Thoracic aorta (tissue), 2 donors: ENCODE results near the gene GAK. TPM values are rescaled to one million over a fixed set of nuclear protein-coding genes. Genes with fewer than 3 reads are reported as not detected.

Experiments used
- ATAC-seq: fragments of 150-250 bp; one replicate; pipeline ENCODE4 v1.8.0; 2017; ENCODE audit warnings: low read depth; ENCODE audit not compliant: insufficient number of reproducible peaks, low FRiP score
- DNase-seq: peaks from one replicate; pipeline ENCODE4 v3.0.0-alpha.2; 2020; ENCODE audit warnings: low spot score
- H3K27ac ChIP-seq, 2 donors: fragments of 200-600 bp; sonication (generic); 1 replicate in 1 of 2; 2 replicates in 1 of 2; pipeline ENCODE4 v1.5.1; 2016; ENCODE audit warnings: mild to moderate bottlenecking in 2 of 2, moderate library complexity in 2 of 2
- H3K27me3 ChIP-seq: fragments of 200-600 bp; sonication (generic); replicated peaks from 2 replicates; pipeline ENCODE4 v1.6.0; 2016; ENCODE audit warnings: mild to moderate bottlenecking; ENCODE audit not compliant: insufficient read depth
- H3K36me3 ChIP-seq: fragments of 200-600 bp; sonication (generic); one replicate; pipeline ENCODE4 v1.5.1; 2016
- H3K4me1 ChIP-seq, 2 donors: fragments of 200-600 bp; sonication (generic); 1 replicate in 1 of 2; 2 replicates in 1 of 2; pipeline versions ENCODE4 v1.5.1 to v1.6.0; 2016; ENCODE audit warnings: low read depth in 2 of 2, mild to moderate bottlenecking in 1 of 2; ENCODE audit not compliant: control insufficient read depth in 1 of 2
- H3K4me3 ChIP-seq: fragments of 200-600 bp; sonication (generic); 2 replicates; pipeline ENCODE4 v1.5.1; 2016; ENCODE audit warnings: mild to moderate bottlenecking
- H3K9me3 ChIP-seq: fragments of 200-600 bp; sonication (generic); 2 replicates; pipeline ENCODE4 v1.5.1; 2016
- total RNA-seq, 2 donors: library from RNA; depleted of rRNA; stranded (reverse); fragments of >200 nt; gene quantifications; one replicate each; pipeline versions ENCODE4 v1.1.0 to v1.2.3, GENCODE V29; 2016
- TF ChIP-seq, protein P1 (sequence below): fragments of 200-600 bp; sonication (generic); IDR thresholded peaks from one replicate; pipeline ENCODE4 v1.5.1; 2019; ENCODE audit warnings: antibody characterized with exemption

GAK gene
- total RNA-seq, 2 donors from 2014 or later = 111 to 170 TPM

DNA sequence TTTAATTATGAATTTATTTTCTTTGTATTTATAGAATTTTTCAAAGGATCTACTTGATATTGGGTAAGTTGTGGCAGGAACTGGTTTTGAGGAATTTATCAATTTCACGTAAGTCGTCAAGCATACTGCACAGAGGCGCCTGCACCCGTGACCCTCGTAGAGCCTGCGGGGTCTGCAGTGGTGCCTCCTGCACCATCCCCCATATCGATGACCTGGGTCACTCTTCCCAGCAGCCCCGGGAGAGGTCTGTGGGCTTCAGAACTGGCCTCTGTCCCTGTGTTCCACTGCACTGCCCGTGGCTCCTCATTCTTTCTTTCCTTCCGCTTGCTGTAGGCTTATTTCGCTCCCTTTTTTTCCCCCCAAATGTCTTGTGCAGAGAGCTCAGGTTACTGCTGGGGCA lies 74.7 kb downstream of the GAK start:
- H3K9me3 ChIP-seq = no peaks in the 10 kb centered on the region
- DNase-seq = no peak
- no peak overlapping the region for H3K27ac ChIP-seq
- H3K4me1 ChIP-seq = no peaks in the 10 kb centered on the region
- TF ChIP-seq, protein P1, sequence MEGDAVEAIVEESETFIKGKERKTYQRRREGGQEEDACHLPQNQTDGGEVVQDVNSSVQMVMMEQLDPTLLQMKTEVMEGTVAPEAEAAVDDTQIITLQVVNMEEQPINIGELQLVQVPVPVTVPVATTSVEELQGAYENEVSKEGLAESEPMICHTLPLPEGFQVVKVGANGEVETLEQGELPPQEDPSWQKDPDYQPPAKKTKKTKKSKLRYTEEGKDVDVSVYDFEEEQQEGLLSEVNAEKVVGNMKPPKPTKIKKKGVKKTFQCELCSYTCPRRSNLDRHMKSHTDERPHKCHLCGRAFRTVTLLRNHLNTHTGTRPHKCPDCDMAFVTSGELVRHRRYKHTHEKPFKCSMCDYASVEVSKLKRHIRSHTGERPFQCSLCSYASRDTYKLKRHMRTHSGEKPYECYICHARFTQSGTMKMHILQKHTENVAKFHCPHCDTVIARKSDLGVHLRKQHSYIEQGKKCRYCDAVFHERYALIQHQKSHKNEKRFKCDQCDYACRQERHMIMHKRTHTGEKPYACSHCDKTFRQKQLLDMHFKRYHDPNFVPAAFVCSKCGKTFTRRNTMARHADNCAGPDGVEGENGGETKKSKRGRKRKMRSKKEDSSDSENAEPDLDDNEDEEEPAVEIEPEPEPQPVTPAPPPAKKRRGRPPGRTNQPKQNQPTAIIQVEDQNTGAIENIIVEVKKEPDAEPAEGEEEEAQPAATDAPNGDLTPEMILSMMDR = no peak
- H3K4me3 ChIP-seq = no peak overlapping the region
- H3K36me3 ChIP-seq = peaks cover 36% of the 10 kb centered on the region
- ATAC-seq = no peak
- no peaks in the 10 kb centered on the region for H3K27me3 ChIP-seq

DNA sequence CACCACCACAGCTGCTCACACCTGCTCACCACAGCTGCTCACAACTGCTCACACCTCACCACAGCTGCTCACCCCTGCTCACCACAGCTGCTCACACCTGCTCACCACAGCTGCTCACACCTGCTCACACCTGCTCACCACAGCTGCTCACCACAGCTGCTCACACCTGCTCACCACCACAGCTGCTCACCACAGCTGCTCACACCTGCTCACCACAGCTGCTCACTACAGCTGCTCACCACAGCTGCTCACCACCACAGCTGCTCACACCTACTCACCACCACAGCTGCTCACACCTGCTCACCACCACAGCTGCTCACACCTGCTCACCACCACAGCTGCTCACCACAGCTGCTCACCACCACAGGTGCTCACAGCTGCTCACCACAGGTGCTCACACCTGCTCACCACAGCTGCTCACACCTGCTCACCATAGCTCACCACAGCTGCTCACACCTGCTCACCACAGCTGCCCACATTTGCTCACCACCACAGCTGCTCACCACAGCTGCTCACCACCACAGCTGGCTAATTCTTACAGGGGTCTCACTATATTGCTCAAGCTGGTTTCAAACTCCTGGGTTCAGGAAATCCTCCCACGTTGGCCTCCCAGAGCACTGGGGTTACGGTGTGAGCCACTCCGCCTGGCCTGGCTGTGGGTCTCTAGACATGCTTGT lies 75.8 kb downstream of the GAK start:
- Histone ChIP-seq H3K9me3 (no peaks in the 10 kb centered on the region), H3K27ac (no peak overlapping the region), H3K4me1 (no peaks in the 10 kb centered on the region), H3K36me3 (peaks cover 36% of the 10 kb centered on the region), H3K4me3 (no peak overlapping the region), H3K27me3 (no peaks in the 10 kb centered on the region)
- DNase-seq (no peak), ATAC-seq (no peak)
- TF ChIP-seq, protein P1 = no peak

DNA sequence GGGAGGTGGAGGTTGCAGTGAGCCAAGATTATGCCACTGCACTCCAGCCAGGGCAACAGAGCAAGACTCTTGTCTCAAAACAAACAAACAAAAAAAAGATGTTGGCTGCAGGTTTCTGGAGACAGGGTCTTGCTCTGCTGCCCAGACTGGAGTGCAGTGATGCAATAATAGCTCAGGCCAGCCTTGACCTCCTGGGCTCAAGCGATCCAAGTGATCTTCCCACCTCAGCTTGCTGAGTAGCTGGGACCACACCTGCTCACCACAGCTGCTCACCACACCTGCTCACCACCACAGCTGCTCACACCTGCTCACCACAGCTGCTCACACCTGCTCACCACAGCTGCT lies 76.3 kb downstream of the GAK start:
- H3K27me3 ChIP-seq = no peaks in the 10 kb centered on the region
- H3K4me1 ChIP-seq = no peaks in the 10 kb centered on the region
- ATAC-seq (no peak), DNase-seq (no peak)
- no peak overlapping the region for H3K27ac ChIP-seq
- no peaks in the 10 kb centered on the region for H3K9me3 ChIP-seq
- H3K4me3 ChIP-seq = no peak overlapping the region
- TF ChIP-seq, protein P1 = no peak
- peaks cover 39% of the 10 kb centered on the region for H3K36me3 ChIP-seq

DNA sequence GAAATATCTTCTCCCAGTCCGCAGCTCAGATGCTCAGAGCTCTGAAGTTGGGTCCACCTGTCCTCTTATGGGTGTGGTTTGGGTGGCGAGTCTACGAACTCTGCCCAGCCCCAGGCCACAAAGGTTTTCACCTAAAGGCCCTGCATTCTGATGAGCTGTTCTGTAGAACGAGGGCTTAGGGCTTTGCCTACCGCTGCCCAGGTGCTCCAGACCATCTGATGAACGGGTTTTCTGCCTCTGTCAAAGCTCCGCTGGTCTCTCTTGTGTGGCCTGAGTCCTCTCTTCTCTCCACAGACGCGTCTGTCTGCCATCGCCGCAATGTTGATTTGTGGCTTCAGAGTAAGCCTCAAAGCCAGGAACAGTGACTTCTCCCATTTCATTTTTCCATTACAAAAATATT lies 77.8 kb downstream of the GAK start:
- H3K4me3 ChIP-seq = no peak overlapping the region
- peaks cover 34% of the 10 kb centered on the region for H3K36me3 ChIP-seq
- no peaks in the 10 kb centered on the region for H3K27me3 ChIP-seq
- ATAC-seq (no peak), DNase-seq (no peak)
- TF ChIP-seq, protein P1 = no peak
- H3K9me3 ChIP-seq = no peaks in the 10 kb centered on the region
- H3K27ac ChIP-seq = no peak overlapping the region
- no peaks in the 10 kb centered on the region for H3K4me1 ChIP-seq

DNA sequence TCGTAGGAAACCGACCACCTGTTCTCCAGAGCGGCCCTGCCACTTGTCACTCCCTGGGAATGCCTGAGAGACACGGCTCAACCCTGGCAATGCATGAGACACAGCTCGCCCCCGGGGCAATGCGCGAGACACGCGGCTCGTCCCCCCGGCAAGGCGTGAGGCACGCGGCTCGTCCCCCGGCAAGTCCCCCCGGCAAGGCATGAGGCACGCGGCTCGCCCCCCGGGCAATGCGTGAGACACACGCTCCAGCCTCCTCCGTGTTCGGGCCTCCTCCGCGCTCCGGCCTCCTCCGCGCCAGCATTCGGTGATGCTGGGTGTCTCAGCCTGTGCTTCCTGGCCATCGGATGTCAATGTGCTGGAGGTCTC lies 78.7 kb downstream of the GAK start:
- H3K27me3 ChIP-seq = no peaks in the 10 kb centered on the region
- peaks cover 33% of the 10 kb centered on the region for H3K36me3 ChIP-seq
- no peak overlapping the region for H3K27ac ChIP-seq
- H3K9me3 ChIP-seq = no peaks in the 10 kb centered on the region
- TF ChIP-seq, protein P1 = no peak
- ATAC-seq = no peak
- no peak for DNase-seq
- H3K4me3 ChIP-seq = no peak overlapping the region
- no peaks in the 10 kb centered on the region for H3K4me1 ChIP-seq
